Activated T-helper 1 cell treated with anti-CD3 and anti-CD28 coated beads, Interleukin-2, amount 50 U/mL, for 16 hours (primary cell): ENCODE measurements around the gene PRCD.
"Not testable (repeated sequence)": the region's sequence is repeated elsewhere in the genome, so short reads cannot be mapped to it uniquely, and the experiment has no call there.

Source experiments
- DNase-seq, 2 donors: peaks; one replicate each; pipeline ENCODE4 v3.0.0-alpha.2; 2020; ENCODE audit warnings: low read depth in 1 of 2, low spot score in 1 of 2

The PRCD gene

GRCh38 chr17:76502341-76503211, 37.3 kb upstream of the PRCD start:
- no peak for DNase-seq

GRCh38 chr17:76504117-76504516, 35.7 kb upstream of the PRCD start:
- DNase-seq = no peak

GRCh38 chr17:76506408-76507345, 33.2 kb upstream of the PRCD start:
- peak; percentile 81 to 85 for DNase-seq

GRCh38 chr17:76508472-76509063, 31.3 kb upstream of the PRCD start:
- not testable (repeated sequence) for DNase-seq

DNA sequence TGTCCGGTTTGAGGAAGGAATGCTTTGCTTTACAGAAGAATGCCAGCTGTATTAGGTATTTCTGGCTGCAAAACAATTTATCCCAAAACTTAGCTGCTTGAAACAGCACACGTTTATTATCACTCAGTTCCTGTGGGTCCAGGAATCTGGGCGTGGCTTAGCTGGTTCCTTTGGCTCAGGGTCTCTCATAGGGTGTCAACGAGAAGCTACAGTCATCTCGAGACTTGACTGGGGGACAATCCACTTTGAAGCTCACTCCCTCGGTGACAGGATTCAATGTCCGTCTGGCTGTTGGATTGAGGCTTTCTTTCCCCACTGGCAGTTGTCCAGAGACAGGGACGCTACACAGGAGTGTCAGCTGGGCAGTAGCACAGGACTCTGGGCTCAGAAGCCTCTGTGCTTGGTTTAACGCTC, 29.0 kb upstream of the PRCD start:
- no peak for DNase-seq

- no peak for DNase-seq
These were observed 28.0 kb upstream of the PRCD start for GRCh38 chr17:76511668-76512365.

GRCh38 chr17:76512366-76513305, 27.2 kb upstream of the PRCD start:
- DNase-seq = no peak

DNA sequence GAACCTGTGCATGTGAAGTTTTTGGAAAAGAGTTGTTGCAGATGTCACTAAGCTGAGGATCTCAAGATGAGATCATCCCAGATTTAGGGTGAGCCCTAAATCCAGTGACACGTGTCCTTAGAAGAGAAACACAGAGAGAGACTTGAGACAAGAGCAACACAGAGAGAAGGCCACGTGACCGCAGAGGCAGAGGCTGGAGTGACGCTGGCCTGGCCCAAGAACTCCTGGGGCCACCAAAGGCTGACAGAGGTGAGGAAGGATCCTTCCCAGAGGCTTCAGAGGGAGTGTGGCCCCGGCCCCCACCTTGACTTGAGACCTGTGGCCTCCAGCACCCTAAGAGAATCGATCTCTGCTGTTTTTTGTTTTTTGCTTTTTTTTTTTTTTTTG, 26.5 kb upstream of the PRCD start:
- DNase-seq = no peak

DNA sequence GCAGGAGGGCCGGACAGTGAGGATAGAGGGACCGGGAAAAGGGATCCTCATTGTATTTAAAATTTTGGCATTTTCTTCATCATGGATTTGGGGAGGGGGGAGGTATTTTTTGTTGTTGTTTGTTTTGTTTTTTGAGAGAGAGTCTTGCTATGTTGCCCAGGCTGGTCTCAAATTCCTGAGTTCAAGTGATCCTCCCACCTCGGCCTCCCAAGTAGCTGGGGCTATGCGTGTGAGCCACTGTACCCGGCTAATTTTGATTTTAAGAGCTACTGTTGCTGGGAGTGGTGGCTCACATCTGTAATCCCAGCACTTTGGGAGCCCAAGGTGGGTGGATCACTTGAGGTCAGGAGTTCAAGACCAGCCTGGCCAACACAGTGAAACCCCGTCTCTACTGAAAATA, 25.5 kb upstream of the PRCD start:
- not testable (repeated sequence) for DNase-seq

DNA sequence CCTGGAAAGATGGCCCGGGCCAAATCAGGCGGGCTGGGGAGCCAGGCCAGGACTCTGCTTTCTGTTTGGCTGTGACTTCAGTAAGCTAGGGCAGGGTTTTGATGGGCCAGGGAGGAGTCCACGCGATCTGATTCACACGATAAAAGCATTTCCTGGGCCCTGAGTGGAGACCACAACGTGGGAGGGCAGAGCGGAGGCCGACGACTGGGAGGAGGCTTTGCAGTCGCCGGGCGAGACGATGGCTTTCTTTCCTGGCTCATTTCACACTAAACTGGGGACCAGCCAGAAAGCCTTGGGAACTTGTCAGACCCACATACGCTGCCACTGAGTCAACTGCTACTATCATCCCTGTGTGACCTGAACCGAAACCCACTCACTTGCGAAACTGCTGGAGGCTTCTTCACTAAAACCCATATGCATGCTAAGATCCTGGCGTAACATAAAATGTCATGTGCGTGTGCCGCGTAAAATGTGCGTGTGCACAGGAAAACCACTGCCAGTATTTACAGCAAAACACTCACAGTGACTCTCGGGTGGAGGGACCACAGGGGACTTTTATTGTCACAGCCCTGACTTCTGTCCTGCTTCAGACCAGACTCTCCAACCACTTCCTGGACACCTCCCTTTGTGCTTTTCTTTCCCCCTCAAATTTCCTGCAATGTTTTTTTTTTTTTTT, 24.4 kb upstream of the PRCD start:
- peak; percentile 68 to 72 for DNase-seq

DNA sequence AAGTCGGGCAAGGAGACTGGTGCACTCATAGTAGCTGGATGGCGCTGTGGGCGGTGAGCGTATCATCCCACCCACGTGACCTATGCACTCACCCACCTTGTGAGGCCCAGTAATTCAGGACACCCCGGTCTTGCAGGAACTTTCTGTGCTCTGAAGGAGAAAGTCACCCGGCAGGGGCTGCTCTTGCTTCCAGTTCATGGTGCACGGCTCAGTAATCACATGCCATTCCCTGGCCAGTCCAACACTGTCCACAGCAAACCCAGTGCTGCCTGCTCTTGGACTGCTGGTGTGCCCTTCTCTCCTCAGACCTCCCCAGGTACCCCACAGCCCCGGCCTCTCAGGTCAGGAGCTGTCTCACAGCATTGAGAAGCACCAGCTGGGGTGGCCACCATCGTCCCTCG, 22.2 kb upstream of the PRCD start:
- no peak for DNase-seq

GRCh38 chr17:76519048-76519966, 20.5 kb upstream of the PRCD start:
- no peak for DNase-seq

GRCh38 chr17:76521262-76521661, 18.6 kb upstream of the PRCD start:
- no peak for DNase-seq

DNA sequence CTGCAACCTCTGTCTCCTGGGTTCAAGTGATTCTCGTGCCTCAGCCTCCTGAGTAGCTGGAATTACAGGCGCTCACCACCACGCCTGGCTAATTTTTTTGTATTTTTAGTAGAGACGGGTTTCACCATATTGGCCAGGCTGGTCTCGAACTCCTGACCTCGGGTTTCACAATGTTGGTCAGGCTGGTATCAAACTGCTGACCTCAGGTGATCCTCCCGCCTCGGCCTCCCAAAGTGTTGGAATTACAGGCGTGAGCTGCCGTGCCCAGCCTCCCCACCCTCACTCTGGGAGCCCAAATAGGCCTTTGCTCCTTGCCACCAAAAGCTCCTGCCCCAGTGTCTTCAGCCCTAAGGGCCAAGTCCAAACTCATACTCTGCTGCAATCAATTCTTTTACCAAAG, 18.2 kb upstream of the PRCD start:
- DNase-seq = not testable (repeated sequence)

DNA sequence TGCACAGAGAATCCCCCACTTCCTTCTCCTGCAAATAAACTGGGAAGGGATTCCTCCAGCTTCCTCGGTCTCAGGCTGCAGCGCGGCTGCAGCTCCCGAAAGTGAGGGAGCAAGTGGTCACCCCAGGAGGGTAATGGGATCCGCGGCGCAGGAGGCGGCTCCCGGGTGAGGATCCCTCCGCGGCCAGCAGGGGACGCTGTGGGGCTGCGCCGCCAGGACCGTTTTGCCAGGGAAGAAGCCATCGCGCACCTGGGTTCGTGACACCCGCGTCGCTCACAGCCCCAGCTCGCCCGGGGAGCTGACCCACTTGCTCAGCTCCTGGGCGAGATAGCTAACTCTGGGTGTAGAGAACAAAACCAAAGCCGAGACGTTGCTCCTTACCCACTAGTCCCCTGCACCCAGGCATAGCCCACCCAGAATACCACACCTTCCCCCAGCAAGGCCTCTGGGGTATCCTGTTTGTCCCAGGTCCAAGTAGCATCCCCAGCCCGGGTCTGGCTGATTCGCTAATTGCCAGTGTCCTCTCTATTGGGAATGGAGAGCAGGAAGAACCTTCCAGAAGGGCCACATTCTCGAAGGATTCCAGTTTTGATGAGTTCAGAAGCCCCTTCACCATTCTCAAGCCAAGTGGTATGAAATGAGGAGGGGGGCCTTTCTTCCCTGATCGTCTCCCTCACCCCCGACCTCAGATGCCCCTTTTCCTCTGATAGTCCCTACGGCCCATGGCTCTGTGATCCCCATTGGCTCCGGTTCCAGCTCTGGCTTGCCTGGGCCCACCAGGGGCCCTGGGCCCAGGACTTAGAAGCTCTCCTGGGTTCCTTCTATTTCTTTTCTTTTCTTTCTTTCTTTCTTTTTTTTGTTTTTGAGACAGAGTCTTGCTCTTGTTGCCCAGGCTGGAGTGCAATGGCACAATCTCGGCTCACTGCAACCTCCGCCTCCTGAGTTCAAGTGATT, 16.5 kb upstream of the PRCD start:
- peak; percentile 77 to 79 for DNase-seq

DNA sequence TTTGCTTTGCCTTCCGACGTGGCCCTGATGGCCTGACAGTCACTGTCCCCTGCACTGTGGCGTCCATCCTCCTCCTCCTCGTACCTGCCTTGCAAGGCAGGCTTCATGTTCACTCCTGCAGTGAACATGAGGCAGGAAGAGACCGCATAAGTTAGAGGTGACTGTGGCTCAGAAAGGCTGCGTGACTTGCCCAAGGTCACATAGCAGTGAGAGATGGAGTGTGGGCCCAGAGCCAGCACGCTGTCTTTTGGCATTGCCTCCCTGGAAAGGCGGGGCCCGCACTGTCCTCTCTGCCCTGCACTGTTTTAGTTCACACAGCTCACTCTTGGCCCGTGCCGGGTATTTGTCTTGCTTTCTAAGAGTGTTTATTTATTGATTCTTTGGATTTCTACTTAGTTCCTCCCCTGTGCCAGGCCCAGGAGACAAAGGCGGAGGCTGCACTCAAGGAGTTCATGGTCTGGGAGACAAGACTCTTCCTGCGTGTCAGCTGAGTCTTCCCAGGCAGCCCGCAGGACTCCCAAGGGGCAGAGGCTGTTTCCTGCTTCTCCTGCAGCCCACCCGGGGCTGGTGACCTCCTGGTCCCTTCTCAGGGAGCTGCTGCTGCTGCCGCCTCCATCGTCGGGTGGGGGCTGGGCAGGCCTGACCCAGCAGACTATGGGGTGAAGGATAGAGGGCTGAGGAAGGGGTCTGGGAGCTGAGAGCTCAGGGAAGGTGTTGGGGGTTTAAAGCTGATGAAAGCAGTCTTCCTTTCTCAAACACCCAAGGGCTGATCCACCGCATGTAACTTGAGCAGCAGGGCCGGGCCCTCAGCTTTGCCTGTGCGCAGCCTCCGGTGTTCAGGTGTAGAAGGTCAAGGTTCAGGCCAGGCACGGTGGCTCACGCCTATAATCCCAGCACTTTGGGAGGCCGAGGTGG, 15.0 kb upstream of the PRCD start:
- no peak for DNase-seq
